Tibial artery (tissue), 4 donors: ENCODE measurements around the gene ARFIP1.

Experiments
- DNase-seq, 2 donors: peaks; one replicate each; pipeline ENCODE4 v3.0.0-alpha.2; 2019
- H3K27ac ChIP-seq, 2 donors: fragments of 200-600 bp; sonication (generic) in 1 of 2; 1 replicate in 1 of 2; 2 replicates in 1 of 2; pipeline ENCODE4 v1.5.1; 2018 to 2019; ENCODE audit warnings: mild to moderate bottlenecking in 1 of 2
- H3K27me3 ChIP-seq, 2 donors: fragments of 200-600 bp; sonication (generic) in 1 of 2; one replicate each; pipeline versions ENCODE4 v1.5.1 to v1.6.0; 2016 to 2019
- H3K36me3 ChIP-seq, 3 donors: fragments of 200-600 bp; sonication (generic) in 2 of 3; one replicate each; pipeline ENCODE4 v1.5.1; 2016 to 2019; ENCODE audit warnings: mild to moderate bottlenecking in 2 of 3
- H3K4me1 ChIP-seq, 4 donors: fragments of 200-600 bp; sonication (generic) in 2 of 4; 1 replicate in 3 of 4; 2 replicates in 1 of 4; pipeline ENCODE4 v1.5.1; 2016 to 2019
- H3K4me3 ChIP-seq, 2 donors: fragments of 200-600 bp; sonication (generic) in 1 of 2; 1 replicate in 1 of 2; 2 replicates in 1 of 2; pipeline ENCODE4 v1.5.1; 2018 to 2019; ENCODE audit warnings: mild to moderate bottlenecking in 2 of 2
- H3K9me3 ChIP-seq, 3 donors: fragments of 200-600 bp; sonication (generic) in 1 of 3; one replicate each; pipeline ENCODE4 v1.5.1; 2016 to 2019
- CTCF ChIP-seq, 2 experiments: fragments of 200-600 bp in 1 of 2; fragments of 450-650 bp in 1 of 2; IDR thresholded peaks; one replicate each; pipeline ENCODE4 v1.5.1; 2017 to 2019; ENCODE audit warnings: antibody characterized with exemption in 2 of 2, mild to moderate bottlenecking in 1 of 2, moderate library complexity in 1 of 2
- intact Hi-C: fragments of 100-400 bp; cut with DNase I; formaldehyde crosslinking; loops from one replicate; pipeline ENCODE4 v1.15.0; 2023; ENCODE audit warnings: low total_unique reads

ARFIP1 gene

GRCh38 chr4:152806501-152807125 lies 26.9 kb downstream of the ARFIP1 start:
- Histone ChIP-seq H3K9me3 (no peaks in the 10 kb centered on the region), H3K4me3 (no peak overlapping the region), H3K27ac (no peak overlapping the region), H3K27me3 (no peaks in the 10 kb centered on the region), H3K36me3 (peaks cover 0 to 5% (median 0%) of the 10 kb centered on the region in 3 donors), H3K4me1 (peaks cover 0 to 32% (median 15%) of the 10 kb centered on the region in 4 donors)
- intact Hi-C loops, result no loop called here
- TF ChIP-seq CTCF (IDR thresholded peaks at IDR 0.05), result no peak
- no peak for DNase-seq

GRCh38 chr4:152807294-152807829 lies 27.6 kb downstream of the ARFIP1 start:
- peaks cover 0 to 9% (median 0%) of the 10 kb centered on the region in 3 donors for H3K36me3 ChIP-seq
- TF ChIP-seq CTCF (IDR thresholded peaks at IDR 0.05), result no peak
- no peaks in the 10 kb centered on the region for H3K9me3 ChIP-seq
- H3K4me1 ChIP-seq, result peaks cover 0 to 31% (median 15%) of the 10 kb centered on the region in 4 donors
- intact Hi-C loops, result no loop called here
- no peak overlapping the region for H3K4me3 ChIP-seq
- H3K27ac ChIP-seq, result no peak overlapping the region
- DNase-seq, result no peak
- no peaks in the 10 kb centered on the region for H3K27me3 ChIP-seq

- H3K4me1 ChIP-seq, result peaks cover 0 to 18% (median 11%) of the 10 kb centered on the region in 4 donors
- no peaks in the 10 kb centered on the region for H3K9me3 ChIP-seq
- H3K27me3 ChIP-seq, result no peaks in the 10 kb centered on the region
- no peak for TF ChIP-seq CTCF (IDR thresholded peaks at IDR 0.05)
- intact Hi-C loops, result no loop called here
- no peak overlapping the region for H3K27ac ChIP-seq
- no peak for DNase-seq
- peaks cover 0 to 10% (median 0%) of the 10 kb centered on the region in 3 donors for H3K36me3 ChIP-seq
- no peak overlapping the region for H3K4me3 ChIP-seq
These were observed 28.9 kb downstream of the ARFIP1 start for GRCh38 chr4:152808670-152809069.

- no peaks in the 10 kb centered on the region for H3K9me3 ChIP-seq
- H3K27ac ChIP-seq, result no peak overlapping the region
- intact Hi-C loops, result no loop called here
- peaks cover 0 to 12% (median 7%) of the 10 kb centered on the region in 4 donors for H3K4me1 ChIP-seq
- H3K36me3 ChIP-seq, result peaks cover 0 to 10% (median 0%) of the 10 kb centered on the region in 3 donors
- H3K27me3 ChIP-seq, result no peaks in the 10 kb centered on the region
- no peak for DNase-seq
- no peak overlapping the region for H3K4me3 ChIP-seq
- TF ChIP-seq CTCF (IDR thresholded peaks at IDR 0.05), result no peak
These were observed 31.0 kb downstream of the ARFIP1 start for GRCh38 chr4:152810715-152811287.

GRCh38 chr4:152815078-152815477 lies 35.3 kb downstream of the ARFIP1 start:
- intact Hi-C loops, result no loop called here
- DNase-seq, result no peak
- peaks cover 0 to 28% (median 19%) of the 10 kb centered on the region in 3 donors for H3K36me3 ChIP-seq
- H3K27ac ChIP-seq, result no peak overlapping the region
- TF ChIP-seq CTCF (IDR thresholded peaks at IDR 0.05), result no peak
- H3K4me1 ChIP-seq, result peaks cover 0 to 17% (median 5%) of the 10 kb centered on the region in 4 donors
- peaks cover 0 to 6% (median 0%) of the 10 kb centered on the region in 3 donors for H3K9me3 ChIP-seq
- no peak overlapping the region for H3K4me3 ChIP-seq
- no peaks in the 10 kb centered on the region for H3K27me3 ChIP-seq
